Glutamatergic neuron (in vitro differentiated cells): ENCODE data around the gene MARCKSL1. TPM values are rescaled to one million over a fixed set of nuclear protein-coding genes. Genes with fewer than 3 reads are reported as not detected.

Experiments
- total RNA-seq: library from RNA; stranded (reverse); fragmentation: NEBNext Ultra II Directional; extraction: Animal tissue kit (Norgen Biotek cat#: 25700); gene quantifications from one replicate; pipeline ENCODE4 v1.2.1, GENCODE V29; 2021; ENCODE audit not compliant: unreplicated experiment

The MARCKSL1 gene
- total RNA-seq, 1 donor from 2014 or later = 912 TPM

Other genes starting within 250 kb of the MARCKSL1 start
- gene KPNA6, start 228.2 kb downstream of the MARCKSL1 start, total RNA-seq = 79.0 TPM
- gene TXLNA, start 156.6 kb downstream of the MARCKSL1 start, total RNA-seq = 48.6 TPM
- 34.4 TPM for gene CCDC28B, start 135.6 kb downstream of the MARCKSL1 start, total RNA-seq
- 2.7 TPM for gene IQCC, start 130.6 kb downstream of the MARCKSL1 start, total RNA-seq
- gene DCDC2B, start 127.1 kb downstream of the MARCKSL1 start, total RNA-seq = not detected
- 21.8 TPM for gene TMEM234, start 113.9 kb downstream of the MARCKSL1 start, total RNA-seq
- 103 TPM for gene EIF3I, start 113.8 kb downstream of the MARCKSL1 start, total RNA-seq
- gene FAM167B, start 89.0 kb downstream of the MARCKSL1 start, total RNA-seq = 2.5 TPM
- 0.37 TPM for gene LCK, start 85.0 kb downstream of the MARCKSL1 start, total RNA-seq
- gene HDAC1, start 44.1 kb downstream of the MARCKSL1 start, total RNA-seq = 36.9 TPM
- gene FAM229A, start 26.3 kb upstream of the MARCKSL1 start, total RNA-seq = 21.8 TPM
- 1.6 TPM for gene TSSK3, start 26.3 kb upstream of the MARCKSL1 start, total RNA-seq
- gene BSDC1, start 58.2 kb upstream of the MARCKSL1 start, total RNA-seq = 161 TPM
- 0.44 TPM for gene ZBTB8B, start 128.8 kb upstream of the MARCKSL1 start, total RNA-seq
- 12.0 TPM for gene ZBTB8A, start 203.2 kb upstream of the MARCKSL1 start, total RNA-seq